ENCODE measurements around the gene KRTAP4-9. TPM values are rescaled to one million over a fixed set of nuclear protein-coding genes. Genes with fewer than 3 reads are reported as not detected.
"Not testable (repeated sequence)": the region's sequence is repeated elsewhere in the genome, so short reads cannot be mapped to it uniquely, and the experiment has no call there.

KRTAP4-9 gene
- total RNA-seq, 4 donors from 2014 or later: 10.1 to 58.8 (median 13.1) TPM; not detected in 1

GRCh38 chr17:41107941-41108450, 2.8 kb downstream of the KRTAP4-9 start:
- H3K27ac ChIP-seq: no peak overlapping the region
- H3K4me3 ChIP-seq: no peak overlapping the region
- DNase-seq (ENCODE audit: low spot score in 2 of 2): no peak
- WGBS: 89% methylated on average over 1 of the region's 1 CpG
- H3K4me1 ChIP-seq: no peaks in the 10 kb centered on the region
- H3K36me3 ChIP-seq: no peaks in the 10 kb centered on the region
- TF ChIP-seq EP300 (IDR thresholded peaks at IDR 0.05) (no peak), CTCF (IDR thresholded peaks at IDR 0.05) (no peak), POLR2A (IDR thresholded peaks at IDR 0.05) (no peak), POLR2AphosphoS5 (IDR thresholded peaks at IDR 0.05) (no peak)
- no peaks in the 10 kb centered on the region for H3K9me3 ChIP-seq
- H3K27me3 ChIP-seq: no peaks in the 10 kb centered on the region

DNA sequence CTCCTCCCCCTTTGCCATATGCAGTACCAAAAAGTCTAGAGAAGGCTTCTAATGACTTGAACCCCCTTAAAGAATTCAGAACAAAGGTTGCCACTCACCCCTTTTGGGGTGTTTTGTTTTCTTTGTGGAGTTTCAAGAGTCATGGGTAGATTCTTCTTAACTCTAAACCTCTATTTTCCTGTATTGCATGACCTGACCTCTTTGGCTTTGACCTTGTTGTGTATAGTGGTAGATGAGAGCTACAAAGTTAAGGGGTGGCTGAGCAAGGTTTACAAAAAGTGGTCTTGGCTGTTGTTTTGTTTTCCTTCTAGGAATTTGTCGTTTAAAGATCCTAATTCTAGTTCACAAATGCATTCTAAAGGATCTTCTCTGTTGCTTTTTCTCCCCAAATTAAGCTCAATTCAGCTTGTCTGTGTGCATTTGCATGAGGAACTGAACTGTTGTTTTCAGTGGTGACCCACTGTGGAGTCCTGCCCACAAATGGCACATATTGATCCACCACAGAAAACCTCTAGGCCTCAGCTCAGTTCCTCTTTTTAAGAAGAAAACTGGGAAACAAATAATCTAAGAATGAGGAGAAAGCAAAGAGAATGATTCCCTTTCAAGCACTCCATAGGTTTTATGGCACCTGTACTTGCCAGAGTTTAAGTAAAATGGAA, 3.7 kb downstream of the KRTAP4-9 start:
- H3K4me3 ChIP-seq; H3K27ac ChIP-seq; H3K4me1 ChIP-seq; H3K9me3 ChIP-seq; H3K36me3 ChIP-seq; DNase-seq (ENCODE audit: low spot score in 2 of 2); H3K27me3 ChIP-seq: not testable (repeated sequence)
- WGBS: 0% methylated on average over 1 of the region's 1 CpG

GRCh38 chr17:41111151-41111885, 6.1 kb downstream of the KRTAP4-9 start:
- Histone ChIP-seq H3K4me3 (no peak overlapping the region), H3K4me1 (no peaks in the 10 kb centered on the region), H3K36me3 (no peaks in the 10 kb centered on the region), H3K27me3 (peaks cover 5% of the 10 kb centered on the region), H3K27ac (no peak overlapping the region), H3K9me3 (no peaks in the 10 kb centered on the region)
- TF ChIP-seq EP300 (IDR thresholded peaks at IDR 0.05): no peak
- no peak for TF ChIP-seq POLR2AphosphoS5 (IDR thresholded peaks at IDR 0.05)
- TF ChIP-seq CTCF (IDR thresholded peaks at IDR 0.05): no peak
- no peak for TF ChIP-seq POLR2A (IDR thresholded peaks at IDR 0.05)
- no peak for DNase-seq (ENCODE audit: low spot score in 2 of 2)
- 84% methylated on average over 2 of the region's 2 CpGs for WGBS

DNA sequence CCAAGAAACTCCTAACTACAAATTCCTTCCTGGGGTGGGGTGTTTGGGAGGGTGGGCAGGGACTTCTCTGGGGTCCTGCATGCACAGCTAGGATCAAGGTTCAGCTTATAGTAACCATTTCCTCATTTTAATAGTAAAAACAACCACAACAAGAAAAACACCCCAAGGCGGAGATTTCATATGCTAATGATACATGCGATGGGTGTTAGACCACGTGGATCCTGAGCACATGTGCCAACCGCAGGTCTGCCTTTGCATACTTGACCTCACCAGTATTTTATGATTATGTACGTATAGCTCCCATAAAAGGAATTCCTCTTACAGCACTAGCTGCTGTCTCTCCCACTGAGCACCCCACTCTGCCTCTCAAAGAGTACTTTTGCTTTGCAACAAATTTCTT, 11.1 kb downstream of the KRTAP4-9 start:
- peaks cover 9% of the 10 kb centered on the region for H3K27me3 ChIP-seq
- H3K9me3 ChIP-seq: no peaks in the 10 kb centered on the region
- no peaks in the 10 kb centered on the region for H3K36me3 ChIP-seq
- no peak overlapping the region for H3K4me3 ChIP-seq
- no peak for DNase-seq (ENCODE audit: low spot score in 2 of 2)
- WGBS: 23% methylated on average over 4 of the region's 5 CpGs
- H3K27ac ChIP-seq: no peak overlapping the region
- H3K4me1 ChIP-seq: no peaks in the 10 kb centered on the region
- TF ChIP-seq EP300 (IDR thresholded peaks at IDR 0.05) (no peak), CTCF (IDR thresholded peaks at IDR 0.05) (no peak), POLR2A (IDR thresholded peaks at IDR 0.05) (no peak), POLR2AphosphoS5 (IDR thresholded peaks at IDR 0.05) (no peak)

DNA sequence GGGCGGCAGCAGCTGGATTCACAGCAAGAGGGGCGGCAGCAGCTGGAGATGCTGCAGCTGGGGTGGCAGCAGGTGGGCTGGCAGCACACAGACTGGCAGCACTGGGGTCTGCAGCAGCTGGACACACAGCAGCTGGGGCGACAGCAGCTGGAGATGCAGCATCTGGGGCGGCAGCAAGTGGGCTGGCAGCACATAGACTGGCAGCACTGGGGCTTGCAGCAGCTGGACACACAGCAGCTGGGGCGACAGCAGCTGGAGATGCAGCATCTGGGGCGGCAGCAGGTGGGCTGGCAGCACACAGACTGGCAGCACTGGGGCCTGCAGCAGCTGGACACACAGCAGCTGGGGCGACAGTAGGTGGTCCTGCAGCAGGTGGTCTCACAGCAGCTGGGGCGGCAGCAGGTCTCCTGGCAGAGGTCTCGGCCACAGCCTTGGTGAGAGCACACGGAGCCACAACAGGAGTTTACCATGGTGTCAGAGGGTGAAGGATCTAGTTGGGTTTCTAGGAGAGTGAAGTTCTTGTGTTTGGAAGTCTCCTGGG, 12.7 kb downstream of the KRTAP4-9 start, which contains the start of gene KRTAP4-11:
TSS of gene KRTAP4-11 (minus strand) at position 528 of the 541 bp plus-strand sequence. CDS start at position 470, 58 bp downstream.
- H3K36me3 ChIP-seq; DNase-seq (ENCODE audit: low spot score in 2 of 2); H3K27me3 ChIP-seq; H3K9me3 ChIP-seq; H3K4me3 ChIP-seq; H3K4me1 ChIP-seq; H3K27ac ChIP-seq: not testable (repeated sequence)
- 76% methylated on average over 8 of the region's 10 CpGs for WGBS

- H3K4me3 ChIP-seq: no peak overlapping the region
- no peaks in the 10 kb centered on the region for H3K36me3 ChIP-seq
- H3K27ac ChIP-seq: no peak overlapping the region
- TF ChIP-seq EP300 (IDR thresholded peaks at IDR 0.05): no peak
- no peak for TF ChIP-seq POLR2AphosphoS5 (IDR thresholded peaks at IDR 0.05)
- no peak for TF ChIP-seq POLR2A (IDR thresholded peaks at IDR 0.05)
- TF ChIP-seq CTCF (IDR thresholded peaks at IDR 0.05): no peak
- H3K27me3 ChIP-seq: peaks cover 9% of the 10 kb centered on the region
- no peaks in the 10 kb centered on the region for H3K9me3 ChIP-seq
- no peak for DNase-seq (ENCODE audit: low spot score in 2 of 2)
- 59% methylated on average over 4 of the region's 4 CpGs for WGBS
- H3K4me1 ChIP-seq: no peaks in the 10 kb centered on the region
Measured at GRCh38 chr17:41118721-41119120, 13.5 kb downstream of the KRTAP4-9 start.

- DNase-seq (ENCODE audit: low spot score in 2 of 2); H3K27me3 ChIP-seq; H3K36me3 ChIP-seq; H3K27ac ChIP-seq; H3K4me1 ChIP-seq; H3K9me3 ChIP-seq; H3K4me3 ChIP-seq: not testable (repeated sequence)
- WGBS: 64% methylated on average over 11 of the region's 11 CpGs
Measured at GRCh38 chr17:41119696-41120690, 14.8 kb downstream of the KRTAP4-9 start.

All from suprapubic skin (tissue), 4 donors.